GM23338 (cell line): ENCODE data around the gene HTR2B. TPM values are rescaled to one million over a fixed set of nuclear protein-coding genes. Genes with fewer than 3 reads are reported as not detected.

ENCODE experiments used
- polyA plus RNA-seq: library from polyadenylated mRNA; unstranded; fragments of >200 nt; fragmentation: Nextera tagmentation; extraction: Ambion mirVana; gene quantifications from 2 replicates; pipeline ENCODE4 v1.2.1, GENCODE V29; 2016
- small RNA-seq: library from RNA; depleted of rRNA; stranded (forward); fragments of <200 nt; gene quantifications from one replicate; pipeline ENCODE3, GENCODE V24; 2014; ENCODE audit warnings: low replicate concordance
- total RNA-seq: library from RNA; depleted of rRNA; stranded (reverse); fragments of >200 nt; shearing (Covaris generic); gene quantifications from 2 replicates; pipeline ENCODE4 v1.2.3, GENCODE V29; 2014; rRNA removed

HTR2B gene
- total and polyA plus RNA-seq, 2 experiments from 2014 or later, result 0.16 TPM; not detected in 1

Small RNA genes within 50 kb of the gene (small RNA-seq; reads per million reads assigned to genes)
- gene RNU1-93P, result not detected

Other genes starting within 250 kb of the HTR2B start
- not detected in 2 replicates for gene GPR55, start 199.8 kb downstream of the HTR2B start, total RNA-seq
- not detected in 2 replicates for gene GPR55, start 199.8 kb downstream of the HTR2B start, polyA plus RNA-seq
- gene SPATA3, start 128.9 kb downstream of the HTR2B start, total RNA-seq, result not detected in 2 replicates
- gene SPATA3, start 128.9 kb downstream of the HTR2B start, polyA plus RNA-seq, result not detected in 2 replicates
- gene C2orf72, start 87.5 kb downstream of the HTR2B start, total RNA-seq, result 1.3 and 1.4 TPM in 2 replicates
- 0.17 and 0.37 TPM in 2 replicates for gene C2orf72, start 87.5 kb downstream of the HTR2B start, polyA plus RNA-seq
- gene PSMD1, start 68.2 kb downstream of the HTR2B start, total RNA-seq, result 148 and 180 TPM in 2 replicates
- 156 and 177 TPM in 2 replicates for gene PSMD1, start 68.2 kb downstream of the HTR2B start, polyA plus RNA-seq
- gene ARMC9, start 73.6 kb upstream of the HTR2B start, total RNA-seq, result 56.0 and 63.6 TPM in 2 replicates
- gene ARMC9, start 73.6 kb upstream of the HTR2B start, polyA plus RNA-seq, result 24.4 and 29.2 TPM in 2 replicates